SK-N-SH (cell line): ENCODE results near the gene STIL. TPM values are rescaled to one million over a fixed set of nuclear protein-coding genes. Genes with fewer than 3 reads are reported as not detected.

Source experiments
- CTCF ChIA-PET: fragments of 300-600, 350-600 bp; formaldehyde crosslinking; extraction: SDS; loops from one replicate; lab custom pipeline; 2021; lab: Yijun Ruan, JAX
- POLR2A ChIA-PET: fragments of 350-600 bp; sonication (Branson Sonifier 250); formaldehyde crosslinking; extraction: SDS; loops from one replicate; lab custom pipeline; 2020; ENCODE audit warnings: antibody characterized with exemption, inconsistent platforms; lab: Yijun Ruan, JAX
- DNase-seq: peaks from one replicate; pipeline ENCODE4 v3.0.0; 2012
- H2AFZ ChIP-seq: fragments of 200-600 bp; sonication (generic); 2 replicates; pipeline ENCODE4 v1.8.1; 2016; ENCODE audit warnings: antibody characterized with exemption, mild to moderate bottlenecking, low read depth
- H3F3A ChIP-seq: fragments of 200-600 bp; sonication (generic); replicated peaks from 2 replicates; pipeline ENCODE3; 2016; ENCODE audit warnings: antibody characterized with exemption, mild to moderate bottlenecking; ENCODE audit not compliant: insufficient read depth
- H3K27ac ChIP-seq, 2 experiments: fragments of 200-500 bp in 1 of 2; fragments of 200-600 bp in 1 of 2; sonication (Bioruptor generic) in 1 of 2; sonication (generic), shearing (Covaris generic) in 1 of 2; 2 replicates each; pipeline versions ENCODE4 v1.5.1 to v1.6.1; 2014 to 2016; ENCODE audit warnings: low read depth in 2 of 2, inconsistent platforms in 1 of 2, low read length in 1 of 2, mild to moderate bottlenecking in 1 of 2, mixed read lengths in 1 of 2
- H3K27me3 ChIP-seq: fragments of 200-600 bp; sonication (generic), shearing (Covaris generic); 2 replicates; pipeline ENCODE4 v1.6.1; 2016; ENCODE audit warnings: mixed run types; ENCODE audit not compliant: insufficient read depth
- H3K36me3 ChIP-seq, 2 experiments: fragments of 200-500 bp in 1 of 2; fragments of 200-600 bp in 1 of 2; sonication (Bioruptor generic) in 1 of 2; sonication (generic) in 1 of 2; replicated peaks in 1 of 2; 2 replicates each; pipeline versions ENCODE3 to v1.5.1; 2014 to 2016; ENCODE audit warnings: low read length in 1 of 2, mild to moderate bottlenecking in 1 of 2; ENCODE audit not compliant: insufficient read depth in 2 of 2, control insufficient read depth in 1 of 2
- H3K4me1 ChIP-seq, 2 experiments: fragments of 200-500 bp in 1 of 2; fragments of 200-600 bp in 1 of 2; sonication (Bioruptor generic) in 1 of 2; sonication (generic), shearing (Covaris generic) in 1 of 2; 2 replicates each; pipeline versions ENCODE4 v1.5.1 to v1.6.1; 2014 to 2016; ENCODE audit warnings: low read depth in 1 of 2, low read length in 1 of 2, mixed run types in 1 of 2; ENCODE audit not compliant: insufficient read depth in 2 of 2, control insufficient read depth in 1 of 2
- H3K4me2 ChIP-seq: fragments of 200-600 bp; sonication (generic), shearing (Covaris generic); 2 replicates; pipeline ENCODE4 v1.6.1; 2017; ENCODE audit warnings: mixed run types
- H3K4me3 ChIP-seq, 2 experiments: fragments of 200-500 bp in 1 of 2; fragments of 200-600 bp in 1 of 2; sonication (Bioruptor generic) in 1 of 2; sonication (generic), shearing (Covaris generic) in 1 of 2; 2 replicates each; pipeline versions ENCODE4 v1.5.1 to v1.8.1; 2014 to 2016; ENCODE audit warnings: low read depth in 2 of 2, inconsistent platforms in 1 of 2, low read length in 1 of 2, mild to moderate bottlenecking in 1 of 2, mixed read lengths in 1 of 2, moderate library complexity in 1 of 2
- H3K79me2 ChIP-seq: fragments of 200-600 bp; sonication (generic); 2 replicates; pipeline ENCODE4 v1.8.1; 2017; ENCODE audit warnings: mild to moderate bottlenecking; ENCODE audit not compliant: insufficient read depth
- H3K9ac ChIP-seq: fragments of 200-600 bp; sonication (generic); 2 replicates; pipeline ENCODE4 v1.6.1; 2017; ENCODE audit warnings: mixed run types
- H3K9me2 ChIP-seq: fragments of 200-600 bp; sonication (generic); 2 replicates; pipeline ENCODE4 v1.6.1; 2017; ENCODE audit warnings: mixed run types
- H3K9me3 ChIP-seq: fragments of 200-600 bp; sonication (generic); 2 replicates; pipeline ENCODE4 v1.6.1; 2017; ENCODE audit warnings: mixed run types, mild to moderate bottlenecking, moderate library complexity
- H4K20me1 ChIP-seq: fragments of 200-600 bp; sonication (generic); 2 replicates; pipeline ENCODE4 v1.6.1; 2017; ENCODE audit warnings: mild to moderate bottlenecking, mixed run types; ENCODE audit not compliant: insufficient read depth
- CHD2 ChIP-seq: fragments of 150-350 bp; IDR thresholded peaks from 2 replicates; pipeline ENCODE4 v1.6.1; 2018; ENCODE audit warnings: low read length; ENCODE audit not compliant: partially characterized antibody
- ELF1 ChIP-seq: IDR thresholded peaks from 2 replicates; pipeline ENCODE4 v1.4.0; 2012
- EZH2phosphoT487 ChIP-seq: fragments of 200-600 bp; sonication (generic); IDR thresholded peaks from 2 replicates; pipeline ENCODE4 v1.6.1; 2017; ENCODE audit warnings: low read depth, mixed run types, mild to moderate bottlenecking, antibody characterized with exemption, moderate library complexity, borderline replicate concordance
- FOXJ3 ChIP-seq: sonication (generic); formaldehyde crosslinking; IDR thresholded peaks from 2 replicates; pipeline ENCODE4 v1.5.1; 2020; ENCODE audit warnings: mild to moderate bottlenecking, missing genetic modification reagents
- GATA2 ChIP-seq: sonication (generic); formaldehyde crosslinking; IDR thresholded peaks from 2 replicates; pipeline ENCODE4 v1.5.0; 2020; ENCODE audit warnings: mild to moderate bottlenecking, missing genetic modification reagents
- IRF3 ChIP-seq: fragments of 150-350 bp; IDR thresholded peaks from 2 replicates; pipeline ENCODE4 v1.6.1; 2016; ENCODE audit warnings: mild to moderate bottlenecking, low read depth, low read length
- MEF2A ChIP-seq: IDR thresholded peaks from 2 replicates; pipeline ENCODE4 v1.4.0; 2012; ENCODE audit warnings: low read depth, borderline replicate concordance
- MXI1 ChIP-seq: IDR thresholded peaks from 2 replicates; pipeline ENCODE4 v1.6.1; 2012; ENCODE audit warnings: mild to moderate bottlenecking, low read depth, low read length, improper control_type of control experiment
- NRF1 ChIP-seq: IDR thresholded peaks from 2 replicates; pipeline ENCODE4 v1.6.1; 2012; ENCODE audit warnings: low read depth, mild to moderate bottlenecking, low read length
- RAD21 ChIP-seq: IDR thresholded peaks from 2 replicates; pipeline ENCODE4 v1.6.1; 2012; ENCODE audit warnings: mild to moderate bottlenecking, low read length
- RFX5 ChIP-seq: IDR thresholded peaks from 2 replicates; pipeline ENCODE4 v1.6.1; 2012; ENCODE audit warnings: mild to moderate bottlenecking, improper control_type of control experiment, low read length
- SIN3A ChIP-seq: IDR thresholded peaks from 2 replicates; pipeline ENCODE4 v1.6.1; 2012; ENCODE audit warnings: low read depth, mild to moderate bottlenecking, low read length, moderate library complexity, borderline replicate concordance
- SMC3 ChIP-seq: IDR thresholded peaks from 2 replicates; pipeline ENCODE4 v1.6.1; 2012; ENCODE audit warnings: low read depth, low read length, improper control_type of control experiment
- YY1 ChIP-seq: IDR thresholded peaks from 2 replicates; pipeline ENCODE4 v1.4.0; 2012; ENCODE audit warnings: low read depth, mild to moderate bottlenecking
- WGBS: methylation state at CpG from one replicate; pipeline ENCODE4 v1.1.6; 2017; ENCODE audit warnings: low lambda C conversion rate; 5-methylcytosine and 5-hydroxymethylcytosine counted together
- polyA plus RNA-seq, 3 experiments: library from polyadenylated mRNA; depleted of rRNA; stranded (reverse); fragments of >200 nt; gene quantifications; 2 replicates each; pipeline ENCODE4 v1.2.3, GENCODE V29; 2012
- TF ChIP-seq, protein P1 (sequence below): fragments of 200-600 bp; sonication (generic); IDR thresholded peaks from 2 replicates; pipeline ENCODE4 v1.6.1; 2017; ENCODE audit warnings: antibody characterized with exemption, mild to moderate bottlenecking, moderate library complexity

Gene STIL
- polyA plus RNA-seq, 1 of the 3 experiments (the other 2 are of a cell fraction) = 4.9 TPM

GRCh38 chr1:47231301-47232186 is 82.4 kb downstream of the STIL start (continued):
- TF ChIP-seq, protein P1, sequence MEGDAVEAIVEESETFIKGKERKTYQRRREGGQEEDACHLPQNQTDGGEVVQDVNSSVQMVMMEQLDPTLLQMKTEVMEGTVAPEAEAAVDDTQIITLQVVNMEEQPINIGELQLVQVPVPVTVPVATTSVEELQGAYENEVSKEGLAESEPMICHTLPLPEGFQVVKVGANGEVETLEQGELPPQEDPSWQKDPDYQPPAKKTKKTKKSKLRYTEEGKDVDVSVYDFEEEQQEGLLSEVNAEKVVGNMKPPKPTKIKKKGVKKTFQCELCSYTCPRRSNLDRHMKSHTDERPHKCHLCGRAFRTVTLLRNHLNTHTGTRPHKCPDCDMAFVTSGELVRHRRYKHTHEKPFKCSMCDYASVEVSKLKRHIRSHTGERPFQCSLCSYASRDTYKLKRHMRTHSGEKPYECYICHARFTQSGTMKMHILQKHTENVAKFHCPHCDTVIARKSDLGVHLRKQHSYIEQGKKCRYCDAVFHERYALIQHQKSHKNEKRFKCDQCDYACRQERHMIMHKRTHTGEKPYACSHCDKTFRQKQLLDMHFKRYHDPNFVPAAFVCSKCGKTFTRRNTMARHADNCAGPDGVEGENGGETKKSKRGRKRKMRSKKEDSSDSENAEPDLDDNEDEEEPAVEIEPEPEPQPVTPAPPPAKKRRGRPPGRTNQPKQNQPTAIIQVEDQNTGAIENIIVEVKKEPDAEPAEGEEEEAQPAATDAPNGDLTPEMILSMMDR = no peak
- no peak for TF ChIP-seq IRF3
- no peak for TF ChIP-seq CHD2
- TF ChIP-seq EZH2phosphoT487 = peak; percentile 99
- no peak for TF ChIP-seq SMC3
- no peak for TF ChIP-seq SIN3A
- no peak for TF ChIP-seq NRF1
- no peak for TF ChIP-seq RAD21
- no peak for TF ChIP-seq ELF1
- TF ChIP-seq YY1 = no peak
- no peak for TF ChIP-seq MEF2A
- TF ChIP-seq GATA2 = no peak

GRCh38 chr1:47230692-47231300 is 83.2 kb downstream of the STIL start:
- POLR2A ChIA-PET = no interaction called here
- Histone ChIP-seq H3K4me3 (no peak overlapping the region), H2AFZ (no peak overlapping the region), H3K27me3 (peaks cover 92% of the 10 kb centered on the region), H4K20me1 (0 out of 2 replicates have a peak, but pooled peaks cover 5% of the 10 kb centered on the region), H3K27ac (no peak overlapping the region), H3K4me2 (0 out of 2 replicates have a peak overlapping the region, but pooled peaks have one; percentile 73), H3K9me3 (no peaks in the 10 kb centered on the region), H3F3A (no peaks in the 10 kb centered on the region), H3K4me1 (peaks cover 0 to 2% of the 10 kb centered on the region in 2 experiments; a peak in 1 of 4 replicates), H3K79me2 (no peaks in the 10 kb centered on the region), H3K9ac (no peak overlapping the region), H3K36me3 (no peaks in the 10 kb centered on the region), H3K9me2 (no peaks in the 10 kb centered on the region)
- whole genome bisulfite sequencing = 11% methylated on average over 19 of the region's 44 CpGs
- peak; percentile 65 for DNase-seq
- TF ChIP-seq MEF2A (no peak), EZH2phosphoT487 (peak; percentile 95), RFX5 (no peak), MXI1 (no peak), FOXJ3 (CRISPR knock-in tag) (no peak)
- CTCF ChIA-PET = interaction anchor here (1.1 kb wide), 1 partner anchor 38 kb away, joined by 4 read pairs; no protein-coding TSS in a partner anchor
